ES-I3 (cell line): ENCODE data around the gene SLC29A3.
"Not testable (repeated sequence)": the region's sequence is repeated elsewhere in the genome, so short reads cannot be mapped to it uniquely, and the experiment has no call there.

Experiments used
- H3K36me3 ChIP-seq: 2 replicates; pipeline ENCODE4 v1.6.1; 2013; ENCODE audit warnings: mild to moderate bottlenecking, low read length, control low read depth, moderate library complexity; ENCODE audit not compliant: insufficient read depth
- H3K4me1 ChIP-seq: 2 replicates; pipeline ENCODE4 v1.6.1; 2013; ENCODE audit warnings: mild to moderate bottlenecking, control low read depth, low read length; ENCODE audit not compliant: insufficient read depth
- H3K9ac ChIP-seq: 2 replicates; pipeline ENCODE4 v1.6.1; 2013; ENCODE audit warnings: low read depth, mild to moderate bottlenecking, low read length, moderate library complexity
- H3K9me3 ChIP-seq: 2 replicates; pipeline ENCODE4 v1.6.1; 2013; ENCODE audit warnings: mild to moderate bottlenecking, low read length, moderate library complexity; ENCODE audit not compliant: control insufficient read depth, insufficient read depth

The SLC29A3 gene

DNA sequence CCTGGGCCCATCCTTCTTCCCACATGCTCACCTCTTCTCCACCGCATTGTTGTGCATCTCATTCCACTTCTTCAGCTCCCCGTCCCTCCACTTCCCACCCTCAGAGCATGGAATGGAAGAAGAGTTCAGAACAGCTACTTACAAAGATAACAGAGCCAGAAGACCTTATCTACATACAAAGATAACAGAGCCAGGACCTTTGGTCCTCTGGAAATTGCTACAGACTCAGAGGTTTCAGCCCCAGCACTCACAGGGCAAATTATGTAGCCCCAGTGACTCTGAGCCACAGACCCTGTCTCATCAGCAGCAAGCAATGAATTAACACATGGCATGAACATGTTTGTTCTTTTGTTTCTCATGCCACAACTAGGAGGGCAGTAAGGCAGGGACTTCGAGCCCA is 28.7 kb upstream of the SLC29A3 start:
- Histone ChIP-seq H3K4me1 (no peaks in the 10 kb centered on the region), H3K9me3 (no peaks in the 10 kb centered on the region), H3K36me3 (peaks cover 5% of the 10 kb centered on the region), H3K9ac (no peak overlapping the region)

DNA sequence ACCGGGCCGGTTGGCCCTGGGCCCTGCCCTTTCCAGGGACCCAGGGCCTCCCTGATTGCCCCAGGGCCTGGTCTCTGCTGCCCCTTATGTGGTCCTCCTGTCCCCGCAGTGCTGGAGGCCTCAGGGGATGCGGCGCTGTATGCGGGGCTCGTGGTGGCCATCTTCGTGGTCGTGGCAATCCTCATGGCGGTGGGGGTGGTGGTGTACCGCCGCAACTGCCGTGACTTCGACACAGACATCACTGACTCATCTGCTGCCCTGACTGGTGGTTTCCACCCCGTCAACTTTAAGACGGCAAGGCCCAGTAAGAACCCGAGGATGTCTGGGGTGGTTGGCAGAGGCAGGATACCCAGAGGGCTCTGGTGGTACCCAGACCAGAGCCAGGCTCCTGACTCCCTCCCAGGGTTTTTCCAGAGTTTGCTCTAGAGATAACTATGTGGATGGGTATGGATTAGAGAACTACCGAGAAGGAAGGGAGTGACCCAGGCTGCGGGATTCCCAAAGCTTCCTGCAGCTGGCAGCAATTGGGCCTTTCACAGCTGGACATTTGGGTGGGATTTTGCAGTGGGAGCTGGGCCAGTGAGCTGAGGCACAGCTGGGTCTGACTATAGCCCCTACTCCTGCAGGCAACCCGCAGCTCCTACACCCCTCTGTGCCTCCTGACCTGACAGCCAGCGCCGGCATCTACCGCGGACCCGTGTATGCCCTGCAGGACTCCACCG is 28.1 kb upstream of the SLC29A3 start:
- H3K9me3 ChIP-seq = no peaks in the 10 kb centered on the region
- no peaks in the 10 kb centered on the region for H3K4me1 ChIP-seq
- peaks cover 5% of the 10 kb centered on the region for H3K36me3 ChIP-seq
- H3K9ac ChIP-seq = no peak overlapping the region

DNA sequence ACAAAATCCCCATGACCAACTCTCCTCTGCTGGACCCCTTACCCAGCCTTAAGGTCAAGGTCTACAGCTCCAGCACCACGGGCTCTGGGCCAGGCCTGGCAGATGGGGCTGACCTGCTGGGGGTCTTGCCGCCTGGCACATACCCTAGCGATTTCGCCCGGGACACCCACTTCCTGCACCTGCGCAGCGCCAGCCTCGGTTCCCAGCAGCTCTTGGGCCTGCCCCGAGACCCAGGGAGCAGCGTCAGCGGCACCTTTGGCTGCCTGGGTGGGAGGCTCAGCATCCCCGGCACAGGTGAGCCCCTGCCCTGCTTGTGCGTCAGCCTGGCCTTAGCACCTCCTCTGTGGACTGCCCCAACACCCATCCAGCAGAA is 27.5 kb upstream of the SLC29A3 start:
- Histone ChIP-seq H3K4me1 (no peaks in the 10 kb centered on the region), H3K36me3 (peaks cover 5% of the 10 kb centered on the region), H3K9ac (no peak overlapping the region), H3K9me3 (no peaks in the 10 kb centered on the region)

DNA sequence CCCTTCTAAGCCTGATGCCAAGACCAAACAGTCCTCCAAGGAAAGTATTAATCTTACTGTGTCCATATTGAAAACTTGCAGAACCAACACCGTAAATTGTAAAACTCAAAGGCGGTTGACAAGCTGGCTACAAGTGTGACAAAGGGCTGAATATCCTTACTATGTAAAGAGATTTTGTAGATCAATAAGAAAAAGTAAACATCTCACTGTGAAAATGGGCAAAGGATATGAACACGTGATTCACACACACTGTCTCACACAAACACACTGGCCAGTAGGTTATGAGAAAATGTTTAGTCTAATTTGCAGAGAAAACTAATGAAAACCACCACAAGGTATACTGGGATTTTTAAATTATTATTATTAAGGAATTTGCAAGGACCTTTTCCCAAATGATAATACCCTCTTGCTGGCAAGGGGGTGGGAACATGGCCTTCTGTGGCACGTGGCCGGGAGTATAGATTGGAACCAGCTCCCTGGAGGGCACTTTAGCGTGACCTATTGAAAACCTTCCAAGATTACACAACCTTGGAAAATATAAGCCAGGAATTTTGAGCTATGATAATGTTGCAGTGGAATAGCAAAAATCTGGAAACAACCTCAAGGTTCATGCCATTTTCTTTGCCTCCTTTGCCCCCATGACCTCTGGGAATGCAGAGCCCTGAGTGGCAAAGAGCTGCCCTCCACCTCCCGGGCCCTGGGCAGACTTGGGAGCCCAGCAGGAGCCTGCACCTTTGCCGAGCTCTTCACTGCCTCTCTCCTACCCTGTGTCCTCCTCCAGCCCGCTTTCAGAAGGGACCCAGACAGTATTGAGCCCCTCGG is 26.2 kb upstream of the SLC29A3 start:
- no peak overlapping the region for H3K9ac ChIP-seq
- H3K4me1 ChIP-seq = no peaks in the 10 kb centered on the region
- H3K36me3 ChIP-seq = peaks cover 5% of the 10 kb centered on the region
- H3K9me3 ChIP-seq = no peaks in the 10 kb centered on the region

DNA sequence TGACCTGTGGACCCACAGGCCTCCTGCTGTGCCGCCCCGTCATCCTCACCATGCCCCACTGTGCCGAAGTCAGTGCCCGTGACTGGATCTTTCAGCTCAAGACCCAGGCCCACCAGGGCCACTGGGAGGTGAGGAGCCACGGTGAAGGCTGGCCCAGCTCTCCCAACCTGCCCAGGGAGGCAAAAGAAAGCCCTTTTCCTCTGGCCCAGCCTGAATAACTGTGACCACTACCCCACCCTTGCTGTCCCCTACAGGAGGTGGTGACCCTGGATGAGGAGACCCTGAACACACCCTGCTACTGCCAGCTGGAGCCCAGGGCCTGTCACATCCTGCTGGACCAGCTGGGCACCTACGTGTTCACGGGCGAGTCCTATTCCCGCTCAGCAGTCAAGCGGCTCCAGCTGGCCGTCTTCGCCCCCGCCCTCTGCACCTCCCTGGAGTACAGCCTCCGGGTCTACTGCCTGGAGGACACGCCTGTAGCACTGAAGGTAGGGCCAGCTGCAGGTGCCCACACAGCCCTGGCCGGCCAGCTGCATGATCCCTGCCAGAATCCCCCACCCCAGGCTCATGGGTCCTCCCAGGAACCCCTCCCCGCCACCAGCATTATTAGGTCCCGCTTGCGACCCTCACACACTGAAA is 25.5 kb upstream of the SLC29A3 start:
- peaks cover 5% of the 10 kb centered on the region for H3K36me3 ChIP-seq
- no peaks in the 10 kb centered on the region for H3K4me1 ChIP-seq
- H3K9me3 ChIP-seq = no peaks in the 10 kb centered on the region
- H3K9ac ChIP-seq = no peak overlapping the region

DNA sequence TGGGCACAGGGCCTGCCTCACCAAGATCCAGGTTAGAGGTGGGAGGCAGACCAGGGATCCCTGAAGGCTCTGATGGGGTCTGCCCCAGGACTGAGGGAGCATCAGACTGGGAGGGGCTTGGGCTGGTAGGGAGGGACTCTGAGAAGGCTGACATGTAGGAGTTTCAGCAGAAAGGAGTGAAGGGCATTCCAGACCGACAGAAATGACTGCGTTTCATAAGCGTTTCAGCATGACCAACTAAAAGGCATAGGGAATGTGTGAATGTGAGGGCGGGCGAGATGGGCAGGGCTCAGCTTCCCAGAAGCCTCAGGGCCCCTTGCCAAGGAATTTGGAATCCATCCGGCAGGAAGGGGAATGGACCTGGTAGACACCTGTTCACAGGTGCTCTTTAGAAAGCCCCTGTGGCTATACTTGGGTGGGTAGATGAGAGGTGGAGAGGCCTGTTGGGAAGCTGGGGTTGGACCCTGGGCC is 24.9 kb upstream of the SLC29A3 start:
- H3K9me3 ChIP-seq = no peaks in the 10 kb centered on the region
- H3K36me3 ChIP-seq = peaks cover 5% of the 10 kb centered on the region; the same call in 1 of the 2 replicates
- H3K9ac ChIP-seq = no peak overlapping the region
- no peaks in the 10 kb centered on the region for H3K4me1 ChIP-seq

DNA sequence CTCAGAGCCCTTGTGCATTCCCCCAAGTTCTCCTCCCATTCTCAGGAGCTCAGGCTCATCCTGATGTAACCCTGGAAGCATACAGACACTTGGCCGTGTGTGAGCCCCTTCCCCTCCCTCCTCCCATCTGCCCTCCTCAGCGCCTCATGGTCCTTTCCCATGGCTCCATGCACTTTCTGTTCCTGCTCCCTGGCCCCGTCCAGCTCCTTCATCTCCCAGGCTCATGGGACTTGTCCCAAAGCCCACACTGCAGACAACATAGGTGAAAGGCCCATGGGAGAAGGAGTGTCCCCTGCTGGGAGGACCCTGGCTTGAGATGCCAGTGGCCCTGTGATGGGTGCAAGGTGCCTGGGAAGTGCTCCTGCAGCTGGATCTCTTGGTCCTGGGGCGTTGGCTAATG is 24.2 kb upstream of the SLC29A3 start:
- Histone ChIP-seq H3K4me1 (no peaks in the 10 kb centered on the region), H3K9me3 (no peaks in the 10 kb centered on the region), H3K9ac (no peak overlapping the region), H3K36me3 (peaks cover 5% of the 10 kb centered on the region; the same call in 1 of the 2 replicates)

DNA sequence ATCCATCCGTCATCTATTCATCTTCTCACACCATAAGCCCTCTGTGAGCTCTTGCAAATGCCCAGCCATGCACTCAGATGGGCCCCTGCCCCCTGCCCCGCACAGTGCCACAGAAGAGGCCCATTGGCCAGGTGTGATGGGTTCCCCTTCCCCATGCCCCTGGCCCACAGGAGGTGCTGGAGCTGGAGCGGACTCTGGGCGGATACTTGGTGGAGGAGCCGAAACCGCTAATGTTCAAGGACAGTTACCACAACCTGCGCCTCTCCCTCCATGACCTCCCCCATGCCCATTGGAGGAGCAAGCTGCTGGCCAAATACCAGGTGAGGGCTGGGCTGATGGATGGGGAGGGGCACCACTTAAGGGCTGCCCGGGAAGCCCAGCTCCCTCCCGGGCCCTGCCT is 23.4 kb upstream of the SLC29A3 start:
- no peaks in the 10 kb centered on the region for H3K9me3 ChIP-seq
- H3K36me3 ChIP-seq = peaks cover 5% of the 10 kb centered on the region; the same call in 1 of the 2 replicates
- no peak overlapping the region for H3K9ac ChIP-seq
- H3K4me1 ChIP-seq = no peaks in the 10 kb centered on the region; the same call in 1 of the 2 replicates

DNA sequence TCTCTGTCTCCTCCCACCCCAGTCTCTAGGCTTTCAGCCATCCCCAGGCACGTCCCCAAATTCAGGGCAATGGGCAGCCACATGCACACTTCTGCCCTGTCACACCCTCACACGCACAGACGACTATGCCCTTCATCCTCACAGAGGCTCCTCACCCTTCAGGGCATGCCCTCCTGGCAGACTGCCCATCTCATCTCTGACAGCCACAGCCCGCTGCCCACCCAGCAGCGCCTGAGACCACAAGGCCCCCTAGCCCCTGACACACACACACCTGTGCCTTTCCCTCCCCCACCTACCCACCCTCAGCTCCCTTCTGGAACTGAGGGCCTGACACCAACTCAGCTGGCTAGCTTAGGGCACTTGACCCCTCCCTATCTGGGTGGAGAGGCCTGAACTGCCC is 23.0 kb upstream of the SLC29A3 start:
- Histone ChIP-seq H3K36me3 (peaks cover 5% of the 10 kb centered on the region; the same call in 1 of the 2 replicates), H3K4me1 (no peaks in the 10 kb centered on the region; the same call in 1 of the 2 replicates), H3K9me3 (no peaks in the 10 kb centered on the region), H3K9ac (no peak overlapping the region)

DNA sequence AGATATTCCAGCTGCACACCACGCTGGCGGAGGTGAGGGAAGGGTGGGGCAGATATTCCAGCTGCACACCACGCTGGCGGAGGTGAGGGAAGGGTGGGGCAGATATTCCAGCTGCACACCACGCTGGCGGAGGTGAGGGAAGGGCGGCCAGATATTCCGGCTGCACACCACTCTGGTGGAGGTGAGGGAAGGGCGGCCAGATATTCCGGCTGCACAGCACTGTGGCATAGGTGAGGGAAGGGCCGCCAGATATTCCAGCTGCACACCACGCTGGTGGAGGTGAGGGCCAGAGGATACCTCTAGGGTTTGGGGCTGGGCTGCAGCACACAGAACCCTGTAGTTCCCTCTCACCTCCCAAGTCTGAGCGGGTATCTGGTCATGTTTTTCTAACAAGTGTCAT is 22.2 kb upstream of the SLC29A3 start:
- not testable (repeated sequence) for H3K9ac ChIP-seq, H3K36me3 ChIP-seq, H3K4me1 ChIP-seq, H3K9me3 ChIP-seq

DNA sequence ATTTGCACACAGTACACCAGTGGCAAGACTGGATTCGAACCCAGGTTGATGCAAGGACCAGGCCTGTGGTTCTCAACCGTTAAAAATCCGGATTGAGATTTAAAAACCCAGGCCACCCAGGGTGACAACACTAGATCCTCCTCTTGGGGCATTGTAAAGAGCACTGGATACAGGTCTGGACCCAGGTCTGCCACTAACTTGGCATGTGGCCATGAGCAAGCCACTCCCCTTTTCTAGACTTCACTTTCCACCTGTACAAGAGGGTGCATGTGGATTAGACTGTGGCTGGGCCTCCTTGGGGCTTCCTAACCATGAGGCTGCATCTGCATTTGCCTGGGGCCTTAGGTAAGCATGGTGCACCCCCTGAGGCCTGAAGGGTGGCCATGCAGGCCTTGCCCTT is 21.7 kb upstream of the SLC29A3 start:
- Histone ChIP-seq H3K4me1 (no peaks in the 10 kb centered on the region; the same call in 1 of the 2 replicates), H3K9me3 (no peaks in the 10 kb centered on the region), H3K36me3 (peaks cover 5% of the 10 kb centered on the region; the same call in 1 of the 2 replicates), H3K9ac (no peak overlapping the region)

DNA sequence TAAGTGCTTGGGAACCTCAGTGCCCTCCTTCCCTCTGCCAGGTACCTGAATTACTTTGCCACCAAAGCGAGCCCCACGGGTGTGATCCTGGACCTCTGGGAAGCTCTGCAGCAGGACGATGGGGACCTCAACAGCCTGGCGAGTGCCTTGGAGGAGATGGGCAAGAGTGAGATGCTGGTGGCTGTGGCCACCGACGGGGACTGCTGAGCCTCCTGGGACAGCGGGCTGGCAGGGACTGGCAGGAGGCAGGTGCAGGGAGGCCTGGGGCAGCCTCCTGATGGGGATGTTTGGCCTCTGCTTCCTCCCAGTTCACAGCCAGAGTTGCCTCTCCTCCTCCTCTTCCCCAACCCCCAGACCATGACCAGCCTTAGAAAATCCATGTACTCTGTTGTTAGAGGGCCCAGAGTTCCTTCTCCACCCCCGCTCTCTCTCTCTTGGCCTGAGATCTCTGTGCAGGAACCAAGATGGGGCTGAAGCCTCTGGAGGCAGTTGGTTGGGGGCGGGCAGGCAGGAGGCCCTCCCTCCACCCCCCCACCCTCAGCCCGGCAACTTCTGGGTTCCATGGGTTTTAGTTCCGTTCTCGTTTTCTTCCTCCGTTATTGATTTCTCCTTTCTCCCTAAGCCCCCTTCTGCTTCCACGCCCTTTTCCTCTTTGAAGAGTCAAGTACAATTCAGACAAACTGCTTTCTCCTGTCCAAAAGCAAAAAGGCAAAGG is 19.8 kb upstream of the SLC29A3 start:
- H3K9ac ChIP-seq = no peak overlapping the region
- H3K9me3 ChIP-seq = no peaks in the 10 kb centered on the region
- H3K4me1 ChIP-seq = peaks cover 3% of the 10 kb centered on the region; the same call in 1 of the 2 replicates
- peaks cover 2% of the 10 kb centered on the region; the same call in 1 of the 2 replicates for H3K36me3 ChIP-seq

DNA sequence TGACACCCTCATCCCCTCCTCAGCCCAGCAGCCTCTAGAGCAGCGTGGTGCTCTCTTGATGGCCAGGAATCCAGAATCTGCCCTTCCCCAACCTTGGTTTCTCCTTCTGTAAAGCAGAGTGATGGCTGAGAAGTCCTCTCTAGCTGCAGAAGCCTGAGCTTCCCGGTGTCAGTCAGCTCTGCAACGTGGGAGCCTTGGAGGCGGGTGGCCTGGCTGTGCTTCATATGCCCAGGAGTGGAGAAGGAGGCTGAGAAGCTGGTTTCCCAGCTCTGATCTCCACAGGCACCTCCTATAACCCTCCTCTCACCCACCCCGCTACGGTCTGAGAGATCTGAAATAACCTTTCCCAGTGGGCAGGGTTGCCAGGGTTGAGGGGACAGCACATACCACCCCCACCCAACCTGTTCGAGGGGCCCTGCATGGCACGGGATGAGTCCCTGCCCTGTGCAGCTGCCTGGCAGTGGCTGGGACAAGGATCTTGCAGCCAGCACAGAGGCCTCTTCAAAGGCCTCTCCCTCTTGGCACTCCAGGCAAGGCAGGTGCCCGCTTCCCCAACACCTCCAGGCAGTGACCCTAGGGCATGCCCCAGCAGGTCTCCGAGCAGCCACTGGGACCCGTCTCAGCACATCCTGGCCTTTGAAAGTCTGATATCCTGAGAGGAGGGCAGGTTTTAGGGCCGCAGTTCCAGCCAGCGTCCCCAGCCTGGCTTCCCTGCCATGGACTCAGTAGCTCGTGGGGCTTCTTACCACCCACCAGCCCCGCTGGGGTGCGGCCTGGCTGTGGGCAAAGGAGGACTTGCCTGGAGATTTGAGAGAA is 18.3 kb upstream of the SLC29A3 start:
- Histone ChIP-seq H3K9me3 (no peaks in the 10 kb centered on the region), H3K4me1 (peaks cover 3% of the 10 kb centered on the region; the same call in 1 of the 2 replicates), H3K9ac (no peak overlapping the region), H3K36me3 (peaks cover 2% of the 10 kb centered on the region; the same call in 1 of the 2 replicates)
